ENCODE results near the gene RFT1.

The RFT1 gene

GRCh38 chr3:53075743-53076140 lies 54.5 kb downstream of the RFT1 start:
- Mint-ChIP-seq H3K36me3 (ENCODE audit: low read depth) (no peaks in the 10 kb centered on the region), H3K27me3 (ENCODE audit: low read depth, poor library complexity) (peaks cover 4% of the 10 kb centered on the region), H3K9me3 (no peaks in the 10 kb centered on the region), H3K4me3 (no peak overlapping the region), H3K4me1 (peaks cover 21% of the 10 kb centered on the region), H3K27ac (no peak overlapping the region)
- no peak for DNase-seq
- TF ChIP-seq CTCF (IDR thresholded peaks at IDR 0.05) = no peak

GRCh38 chr3:53074761-53075742 lies 55.2 kb downstream of the RFT1 start:
- peaks cover 21% of the 10 kb centered on the region for H3K4me1 Mint-ChIP-seq

GRCh38 chr3:53074366-53074696 lies 55.9 kb downstream of the RFT1 start:
- Mint-ChIP-seq H3K4me3 (no peak overlapping the region), H3K9me3 (no peaks in the 10 kb centered on the region), H3K27me3 (ENCODE audit: low read depth, poor library complexity) (peaks cover 4% of the 10 kb centered on the region), H3K27ac (no peak overlapping the region), H3K36me3 (ENCODE audit: low read depth) (no peaks in the 10 kb centered on the region), H3K4me1 (peaks cover 21% of the 10 kb centered on the region)
- no peak for TF ChIP-seq CTCF (IDR thresholded peaks at IDR 0.05)
- DNase-seq = no peak

More at GRCh38 chr3:53074761-53075742, 55.2 kb downstream of the RFT1 start:
- Mint-ChIP-seq H3K4me3 (no peak overlapping the region), H3K9me3 (no peaks in the 10 kb centered on the region), H3K36me3 (ENCODE audit: low read depth) (no peaks in the 10 kb centered on the region), H3K27ac (no peak overlapping the region), H3K27me3 (ENCODE audit: low read depth, poor library complexity) (peaks cover 4% of the 10 kb centered on the region)
- DNase-seq = no peak
- no peak for TF ChIP-seq CTCF (IDR thresholded peaks at IDR 0.05)

GRCh38 chr3:53073553-53074365 lies 56.5 kb downstream of the RFT1 start:
- no peak for TF ChIP-seq CTCF (IDR thresholded peaks at IDR 0.05)
- no peak overlapping the region for H3K4me3 Mint-ChIP-seq
- H3K36me3 Mint-ChIP-seq (ENCODE audit: low read depth) = no peaks in the 10 kb centered on the region

GRCh38 chr3:53072653-53073552 lies 57.3 kb downstream of the RFT1 start:
- H3K4me1 Mint-ChIP-seq = peaks cover 21% of the 10 kb centered on the region
- H3K4me3 Mint-ChIP-seq = peak overlapping the region; percentile 48
- DNase-seq = peak; percentile 90
- no peak overlapping the region for H3K27ac Mint-ChIP-seq
- TF ChIP-seq CTCF (IDR thresholded peaks at IDR 0.05) = peak; percentile 94
- peaks cover under 1% of the 10 kb centered on the region for H3K27me3 Mint-ChIP-seq (ENCODE audit: low read depth, poor library complexity)
- H3K9me3 Mint-ChIP-seq = no peaks in the 10 kb centered on the region
- H3K36me3 Mint-ChIP-seq (ENCODE audit: low read depth) = no peaks in the 10 kb centered on the region

More at GRCh38 chr3:53073553-53074365, 56.5 kb downstream of the RFT1 start:
- no peak for DNase-seq
- Mint-ChIP-seq H3K27me3 (ENCODE audit: low read depth, poor library complexity) (peaks cover 4% of the 10 kb centered on the region), H3K9me3 (no peaks in the 10 kb centered on the region), H3K27ac (no peak overlapping the region), H3K4me1 (peaks cover 21% of the 10 kb centered on the region)

Measured in nephron progenitor cell (in vitro differentiated cells).